Lung (tissue), 12 donors: ENCODE results near the gene ANGEL1. TPM values are rescaled to one million over a fixed set of nuclear protein-coding genes. Genes with fewer than 3 reads are reported as not detected.

ENCODE experiments used
- ATAC-seq: fragments of 200-7000 bp; cut with Tn5 transposase; one replicate; pipeline ENCODE4 v1.9.1; 2020; ENCODE audit warnings: moderate number of reproducible peaks; ENCODE audit not compliant: insufficient read depth, low FRiP score
- DNase-seq, 3 donors: peaks; one replicate each; pipeline ENCODE4 v3.0.0-alpha.2; 2013 to 2017
- H3K27ac ChIP-seq, 2 donors: one replicate each; pipeline ENCODE4 v1.5.1; 2013; ENCODE audit warnings: mild to moderate bottlenecking in 2 of 2, moderate library complexity in 2 of 2, control low read depth in 1 of 2, inconsistent platforms in 1 of 2, low read depth in 1 of 2, low read length in 1 of 2
- H3K27me3 ChIP-seq, 3 donors: one replicate each; pipeline ENCODE4 v1.5.1; 2013; ENCODE audit warnings: low read length in 2 of 3; ENCODE audit not compliant: control insufficient read depth in 3 of 3, insufficient read depth in 3 of 3
- H3K36me3 ChIP-seq, 4 donors: one replicate each; pipeline ENCODE4 v1.5.1; 2013; ENCODE audit warnings: low read length in 4 of 4, mild to moderate bottlenecking in 1 of 4, moderate library complexity in 1 of 4; ENCODE audit not compliant: control insufficient read depth in 4 of 4, insufficient read depth in 4 of 4
- H3K4me1 ChIP-seq, 5 donors: one replicate each; pipeline ENCODE4 v1.5.1; 2013; ENCODE audit warnings: low read length in 5 of 5, mild to moderate bottlenecking in 2 of 5, moderate library complexity in 1 of 5; ENCODE audit not compliant: control insufficient read depth in 5 of 5, insufficient read depth in 5 of 5
- H3K4me3 ChIP-seq: one replicate; pipeline ENCODE4 v1.5.1; 2013; ENCODE audit warnings: mild to moderate bottlenecking, control low read depth, moderate library complexity
- H3K9ac ChIP-seq, 2 donors: one replicate each; pipeline ENCODE4 v1.5.1; 2013; ENCODE audit warnings: low read length in 2 of 2, control low read depth in 1 of 2; ENCODE audit not compliant: insufficient read depth in 1 of 2
- H3K9me3 ChIP-seq, 4 donors: one replicate each; pipeline ENCODE4 v1.5.1; 2013; ENCODE audit warnings: low read length in 3 of 4, mild to moderate bottlenecking in 1 of 4, moderate library complexity in 1 of 4; ENCODE audit not compliant: control insufficient read depth in 4 of 4, insufficient read depth in 3 of 4
- WGBS, 2 donors: extraction: QIAGEN DNeasy Blood & Tissue Kit; methylation state at CpG; one replicate each; pipeline ENCODE4 v1.1.7; 2013; 5-methylcytosine and 5-hydroxymethylcytosine counted together
- polyA plus RNA-seq, 2 donors: library from polyadenylated mRNA; stranded (reverse); fragments of 200-250 nt; gene quantifications; one replicate each; pipeline ENCODE4 v1.2.1, GENCODE V29; 2013
- total RNA-seq, 2 donors: library from RNA; depleted of rRNA in 1 of 2; stranded (reverse); fragments of >200 nt in 1 of 2; gene quantifications; one replicate each; pipeline ENCODE4 v1.2.1, GENCODE V29; 2014 to 2021
- TF ChIP-seq, protein P1 (sequence below): IDR thresholded peaks from 2 replicates; pipeline ENCODE4 v1.5.1; 2012; ENCODE audit warnings: mild to moderate bottlenecking; ENCODE audit errors: control extremely low read depth, extremely low read depth
- donor health status: control.
- donor health status: control.
- donor health status: Bipolar disorder and iron deficiency.
- donor health status: healthy.
- donor health status: DM: yes; HTN: yes; CAD: no.

Gene ANGEL1
- total and polyA plus RNA-seq, 4 donors: 10.4 to 20.4 (median 15.0) TPM

GRCh38 chr14:76810953-76811400 lies 1.7 kb downstream of the ANGEL1 start:
- no peaks in the 10 kb centered on the region for H3K9me3 ChIP-seq
- ATAC-seq: peak; percentile 4
- TF ChIP-seq, protein P1, sequence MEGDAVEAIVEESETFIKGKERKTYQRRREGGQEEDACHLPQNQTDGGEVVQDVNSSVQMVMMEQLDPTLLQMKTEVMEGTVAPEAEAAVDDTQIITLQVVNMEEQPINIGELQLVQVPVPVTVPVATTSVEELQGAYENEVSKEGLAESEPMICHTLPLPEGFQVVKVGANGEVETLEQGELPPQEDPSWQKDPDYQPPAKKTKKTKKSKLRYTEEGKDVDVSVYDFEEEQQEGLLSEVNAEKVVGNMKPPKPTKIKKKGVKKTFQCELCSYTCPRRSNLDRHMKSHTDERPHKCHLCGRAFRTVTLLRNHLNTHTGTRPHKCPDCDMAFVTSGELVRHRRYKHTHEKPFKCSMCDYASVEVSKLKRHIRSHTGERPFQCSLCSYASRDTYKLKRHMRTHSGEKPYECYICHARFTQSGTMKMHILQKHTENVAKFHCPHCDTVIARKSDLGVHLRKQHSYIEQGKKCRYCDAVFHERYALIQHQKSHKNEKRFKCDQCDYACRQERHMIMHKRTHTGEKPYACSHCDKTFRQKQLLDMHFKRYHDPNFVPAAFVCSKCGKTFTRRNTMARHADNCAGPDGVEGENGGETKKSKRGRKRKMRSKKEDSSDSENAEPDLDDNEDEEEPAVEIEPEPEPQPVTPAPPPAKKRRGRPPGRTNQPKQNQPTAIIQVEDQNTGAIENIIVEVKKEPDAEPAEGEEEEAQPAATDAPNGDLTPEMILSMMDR: peak; percentile 33
- H3K27me3 ChIP-seq: no peaks in the 10 kb centered on the region
- peak overlapping the region in 1 of 2 donors; percentile 9 for H3K9ac ChIP-seq
- DNase-seq: peak in 2 of 3 donors; percentile 54 to 55
- WGBS, 2 donors: 3 to 6% methylated on average over 9 of the region's 9 CpGs
- no peak overlapping the region for H3K4me3 ChIP-seq
- peaks cover 0 to 18% (median 4%) of the 10 kb centered on the region in 5 donors for H3K4me1 ChIP-seq
- H3K27ac ChIP-seq: peak overlapping the region; percentile 55 to 61
- peaks cover 9 to 20% (median 14%) of the 10 kb centered on the region in 4 donors for H3K36me3 ChIP-seq

GRCh38 chr14:76810525-76810924 lies 2.2 kb downstream of the ANGEL1 start:
- DNase-seq (peak in 1 of 3 donors; percentile 11), ATAC-seq (no peak)
- Histone ChIP-seq H3K36me3 (peaks cover 9 to 20% (median 14%) of the 10 kb centered on the region in 4 donors), H3K9ac (peak overlapping the region in 1 of 2 donors; percentile 9), H3K9me3 (no peaks in the 10 kb centered on the region), H3K27me3 (no peaks in the 10 kb centered on the region), H3K27ac (no peak overlapping the region), H3K4me1 (peaks cover 0 to 18% (median 4%) of the 10 kb centered on the region in 5 donors), H3K4me3 (no peak overlapping the region)
- TF ChIP-seq, protein P1: no peak
- 30 to 49% methylated on average over 3 of the region's 3 CpGs for WGBS, 2 donors

DNA sequence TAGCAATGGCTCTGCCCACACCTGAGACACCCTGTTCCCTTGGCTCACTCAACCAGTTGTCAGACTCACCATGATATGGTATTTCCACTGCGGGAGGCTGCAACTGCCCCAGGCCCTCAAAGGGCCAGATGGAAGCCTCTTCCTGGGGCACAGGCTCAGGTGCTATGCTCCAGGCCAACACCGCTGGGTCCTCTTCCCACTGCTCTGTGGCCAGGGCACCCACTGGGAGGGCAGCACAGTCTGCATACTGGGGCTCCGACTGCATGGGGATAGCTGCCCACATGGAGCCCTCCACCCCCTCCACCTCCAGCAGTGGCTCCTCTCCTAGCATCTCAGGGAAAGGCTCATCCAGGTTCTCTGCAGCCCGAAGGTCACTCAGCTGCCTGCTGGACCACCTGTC lies 3.7 kb downstream of the ANGEL1 start:
- no peak overlapping the region for H3K4me3 ChIP-seq
- H3K4me1 ChIP-seq: peaks cover 0 to 18% (median 4%) of the 10 kb centered on the region in 5 donors
- no peaks in the 10 kb centered on the region for H3K9me3 ChIP-seq
- no peak for ATAC-seq
- no peak overlapping the region for H3K27ac ChIP-seq
- TF ChIP-seq, protein P1: no peak
- 94% methylated on average over 4 of the region's 4 CpGs for WGBS, 2 donors
- H3K36me3 ChIP-seq: peaks cover 10 to 25% (median 21%) of the 10 kb centered on the region in 4 donors
- H3K9ac ChIP-seq: no peak overlapping the region
- H3K27me3 ChIP-seq: no peaks in the 10 kb centered on the region
- DNase-seq: no peak

DNA sequence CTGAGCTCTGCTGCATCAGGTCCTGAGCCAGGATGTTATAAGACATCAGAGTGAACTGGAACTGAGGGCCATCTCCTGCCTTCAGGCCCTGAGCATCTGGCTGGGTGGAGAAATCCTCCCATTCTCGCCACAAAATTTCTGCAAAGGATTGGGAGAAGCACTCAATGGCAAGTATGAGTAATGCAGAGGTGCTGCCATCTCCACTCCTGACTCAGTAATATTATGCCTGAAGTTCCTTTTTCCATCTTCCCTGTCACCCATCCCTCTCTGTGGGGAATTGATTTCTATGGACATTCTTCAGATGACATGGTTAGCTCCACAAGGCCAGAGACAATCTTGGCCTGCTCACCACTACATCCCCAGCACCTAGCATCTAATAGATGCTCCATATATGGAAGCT lies 4.7 kb downstream of the ANGEL1 start:
- DNase-seq: no peak
- peaks cover 0 to 18% (median 4%) of the 10 kb centered on the region in 5 donors for H3K4me1 ChIP-seq
- WGBS, 2 donors: 91 to 100% methylated on average over 1 of the region's 1 CpG
- H3K27me3 ChIP-seq: no peaks in the 10 kb centered on the region
- peaks cover 18 to 34% (median 24%) of the 10 kb centered on the region in 4 donors for H3K36me3 ChIP-seq
- no peak for ATAC-seq
- no peaks in the 10 kb centered on the region for H3K9me3 ChIP-seq
- no peak overlapping the region for H3K27ac ChIP-seq
- TF ChIP-seq, protein P1: no peak
- no peak overlapping the region for H3K9ac ChIP-seq
- H3K4me3 ChIP-seq: no peak overlapping the region
